ENCODE data around the gene NFKBIE.

DNA sequence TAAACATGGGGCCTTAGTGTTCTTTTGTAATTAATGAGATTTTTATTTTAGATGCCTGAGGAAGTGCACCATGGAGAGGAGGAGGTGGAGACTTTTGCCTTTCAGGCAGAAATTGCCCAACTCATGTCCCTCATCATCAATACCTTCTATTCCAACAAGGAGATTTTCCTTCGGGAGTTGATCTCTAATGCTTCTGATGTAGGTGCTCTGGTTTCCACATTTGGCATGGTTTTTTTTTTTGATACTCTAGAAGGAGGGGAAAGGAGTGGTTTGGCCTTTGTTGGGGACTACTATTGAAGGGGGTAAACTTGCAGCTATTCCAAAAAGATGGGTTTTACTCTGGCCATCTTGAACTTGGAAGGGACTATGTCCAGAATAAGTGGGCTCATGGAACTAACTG is 16.8 kb downstream of the NFKBIE start:
- TF ChIP-seq, protein P1, sequence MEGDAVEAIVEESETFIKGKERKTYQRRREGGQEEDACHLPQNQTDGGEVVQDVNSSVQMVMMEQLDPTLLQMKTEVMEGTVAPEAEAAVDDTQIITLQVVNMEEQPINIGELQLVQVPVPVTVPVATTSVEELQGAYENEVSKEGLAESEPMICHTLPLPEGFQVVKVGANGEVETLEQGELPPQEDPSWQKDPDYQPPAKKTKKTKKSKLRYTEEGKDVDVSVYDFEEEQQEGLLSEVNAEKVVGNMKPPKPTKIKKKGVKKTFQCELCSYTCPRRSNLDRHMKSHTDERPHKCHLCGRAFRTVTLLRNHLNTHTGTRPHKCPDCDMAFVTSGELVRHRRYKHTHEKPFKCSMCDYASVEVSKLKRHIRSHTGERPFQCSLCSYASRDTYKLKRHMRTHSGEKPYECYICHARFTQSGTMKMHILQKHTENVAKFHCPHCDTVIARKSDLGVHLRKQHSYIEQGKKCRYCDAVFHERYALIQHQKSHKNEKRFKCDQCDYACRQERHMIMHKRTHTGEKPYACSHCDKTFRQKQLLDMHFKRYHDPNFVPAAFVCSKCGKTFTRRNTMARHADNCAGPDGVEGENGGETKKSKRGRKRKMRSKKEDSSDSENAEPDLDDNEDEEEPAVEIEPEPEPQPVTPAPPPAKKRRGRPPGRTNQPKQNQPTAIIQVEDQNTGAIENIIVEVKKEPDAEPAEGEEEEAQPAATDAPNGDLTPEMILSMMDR (IDR thresholded peaks at IDR 0.05; ENCODE audit: low read length), result no peak
- no peak for TF ChIP-seq EZH2 (IDR thresholded peaks at IDR 0.05; ENCODE audit: borderline replicate concordance, low read length)

All from OCI-LY1 (cell line).